GM12865 (cell line): Measurements from ENCODE around the gene MAGI1.

ENCODE experiments used
- DNase-seq: peaks from one replicate; pipeline ENCODE4 v3.0.0; 2010; ENCODE audit warnings: low read depth
- H3K4me3 ChIP-seq: 2 replicates; pipeline ENCODE4 v1.5.1; 2011; ENCODE audit warnings: mild to moderate bottlenecking, low read depth, low read length, control low read depth
- TF ChIP-seq, protein P1 (sequence below): IDR thresholded peaks from 2 replicates; pipeline ENCODE4 v1.5.1; 2011; ENCODE audit warnings: low read length, control low read depth, low read depth, inconsistent platforms; ENCODE audit not compliant: insufficient read depth; ENCODE audit errors: missing control alignments

The MAGI1 gene

DNA sequence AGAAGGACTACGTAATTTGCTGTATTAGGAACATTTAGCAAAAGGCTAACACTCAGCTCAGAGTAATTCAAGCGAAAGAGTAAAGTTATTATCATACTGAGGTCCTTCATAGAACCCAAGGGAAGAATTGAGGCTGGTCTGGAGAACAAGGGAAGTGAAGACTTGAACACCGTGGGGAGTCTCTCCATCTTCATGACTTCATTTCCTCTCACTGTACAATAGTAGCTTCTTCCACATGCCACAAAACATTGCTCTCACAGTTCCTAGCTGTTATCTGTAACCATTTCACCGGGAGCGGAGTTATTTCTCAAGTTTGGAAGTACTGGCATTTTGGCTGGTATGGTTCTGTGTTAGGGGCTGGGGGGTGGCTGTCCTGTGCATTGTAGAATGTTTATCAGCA lies 69.7 kb downstream of the MAGI1 start:
- no peak for DNase-seq
- no peak overlapping the region for H3K4me3 ChIP-seq
- TF ChIP-seq, protein P1, sequence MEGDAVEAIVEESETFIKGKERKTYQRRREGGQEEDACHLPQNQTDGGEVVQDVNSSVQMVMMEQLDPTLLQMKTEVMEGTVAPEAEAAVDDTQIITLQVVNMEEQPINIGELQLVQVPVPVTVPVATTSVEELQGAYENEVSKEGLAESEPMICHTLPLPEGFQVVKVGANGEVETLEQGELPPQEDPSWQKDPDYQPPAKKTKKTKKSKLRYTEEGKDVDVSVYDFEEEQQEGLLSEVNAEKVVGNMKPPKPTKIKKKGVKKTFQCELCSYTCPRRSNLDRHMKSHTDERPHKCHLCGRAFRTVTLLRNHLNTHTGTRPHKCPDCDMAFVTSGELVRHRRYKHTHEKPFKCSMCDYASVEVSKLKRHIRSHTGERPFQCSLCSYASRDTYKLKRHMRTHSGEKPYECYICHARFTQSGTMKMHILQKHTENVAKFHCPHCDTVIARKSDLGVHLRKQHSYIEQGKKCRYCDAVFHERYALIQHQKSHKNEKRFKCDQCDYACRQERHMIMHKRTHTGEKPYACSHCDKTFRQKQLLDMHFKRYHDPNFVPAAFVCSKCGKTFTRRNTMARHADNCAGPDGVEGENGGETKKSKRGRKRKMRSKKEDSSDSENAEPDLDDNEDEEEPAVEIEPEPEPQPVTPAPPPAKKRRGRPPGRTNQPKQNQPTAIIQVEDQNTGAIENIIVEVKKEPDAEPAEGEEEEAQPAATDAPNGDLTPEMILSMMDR = no peak

DNA sequence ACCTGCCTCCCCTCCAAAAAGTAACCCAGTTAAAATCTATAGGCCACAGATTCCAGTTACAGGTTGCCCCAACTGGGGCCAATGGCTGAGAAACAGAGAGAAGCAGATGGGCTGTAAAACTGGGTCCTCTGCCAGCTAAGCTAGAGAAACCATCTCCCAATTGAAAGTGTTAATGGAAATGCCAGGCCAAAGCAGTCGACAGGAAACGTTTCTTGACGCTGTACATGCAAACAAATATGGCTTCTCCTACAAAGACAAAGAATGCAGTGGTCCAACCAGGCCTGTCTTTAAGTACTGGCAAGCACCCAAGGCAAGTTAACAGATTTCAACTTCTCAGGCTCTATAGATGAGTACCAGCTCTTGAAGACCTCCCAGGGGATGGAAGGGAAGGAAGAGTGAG lies 71.3 kb downstream of the MAGI1 start:
- no peak for DNase-seq
- H3K4me3 ChIP-seq = no peak overlapping the region
- TF ChIP-seq, protein P1 = no peak

DNA sequence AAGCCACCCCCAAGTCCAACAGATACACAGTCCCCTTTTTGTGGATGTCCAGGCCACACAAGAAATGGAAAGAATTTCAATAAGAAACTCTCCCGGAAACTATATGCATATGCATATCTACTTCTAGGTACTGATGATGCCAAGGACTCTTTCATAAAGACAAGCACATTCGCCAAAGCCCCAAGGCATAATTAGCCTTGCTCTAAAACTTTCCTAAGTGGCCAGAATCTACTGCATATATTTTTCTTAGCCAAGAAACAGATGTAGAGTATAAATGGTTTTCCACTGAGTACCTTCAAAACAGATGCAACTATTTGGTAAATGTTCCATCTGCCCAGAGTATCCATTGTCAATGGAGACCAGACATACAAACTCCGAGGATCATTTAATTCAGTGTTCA lies 73.9 kb downstream of the MAGI1 start:
- DNase-seq = no peak
- TF ChIP-seq, protein P1 = no peak

DNA sequence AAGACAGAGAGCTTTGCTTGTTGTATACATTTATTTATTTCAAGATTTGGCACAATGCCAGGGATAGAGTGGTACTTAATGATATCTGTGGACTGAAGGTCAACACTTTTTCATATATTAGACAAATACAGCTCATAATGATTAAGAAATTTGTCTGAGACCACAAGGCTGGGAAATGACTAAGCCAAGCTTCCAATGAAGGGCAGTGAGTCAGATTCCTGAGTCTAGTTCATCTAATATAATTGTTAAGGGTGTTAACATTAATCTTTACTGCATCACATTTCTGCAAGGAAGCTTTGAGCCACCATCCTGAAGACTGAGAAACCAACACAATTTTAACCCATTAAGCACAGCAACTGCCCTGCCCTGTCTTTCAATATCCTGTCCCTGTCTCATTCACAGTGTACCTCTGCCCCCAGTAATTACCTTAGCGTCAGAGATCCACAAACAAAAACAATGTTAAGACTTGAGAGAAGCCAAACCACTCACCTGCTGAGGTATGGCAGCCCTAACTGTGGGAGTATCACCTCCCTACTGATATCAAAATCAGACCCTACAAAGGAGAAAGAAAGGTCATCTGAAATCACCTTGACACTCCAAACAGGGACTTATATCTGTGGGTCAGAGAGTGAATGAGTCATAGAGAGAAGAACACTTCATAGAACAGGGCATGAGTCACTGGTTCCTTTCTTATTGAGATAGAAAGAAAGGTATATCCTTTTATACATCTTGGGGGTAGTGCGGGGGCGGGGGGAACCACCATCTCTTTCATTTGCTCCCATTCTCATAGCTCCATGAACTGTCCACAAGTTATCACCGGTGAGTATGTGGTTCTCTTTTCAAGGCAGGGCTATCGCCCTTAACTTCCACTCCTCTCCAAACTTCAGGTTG lies 74.7 kb downstream of the MAGI1 start:
- TF ChIP-seq, protein P1 = no peak
- peak; percentile 76 for DNase-seq
- H3K4me3 ChIP-seq = no peak overlapping the region

More for the DNA sequence above, 73.9 kb downstream of the MAGI1 start:
- no peak overlapping the region for H3K4me3 ChIP-seq

DNA sequence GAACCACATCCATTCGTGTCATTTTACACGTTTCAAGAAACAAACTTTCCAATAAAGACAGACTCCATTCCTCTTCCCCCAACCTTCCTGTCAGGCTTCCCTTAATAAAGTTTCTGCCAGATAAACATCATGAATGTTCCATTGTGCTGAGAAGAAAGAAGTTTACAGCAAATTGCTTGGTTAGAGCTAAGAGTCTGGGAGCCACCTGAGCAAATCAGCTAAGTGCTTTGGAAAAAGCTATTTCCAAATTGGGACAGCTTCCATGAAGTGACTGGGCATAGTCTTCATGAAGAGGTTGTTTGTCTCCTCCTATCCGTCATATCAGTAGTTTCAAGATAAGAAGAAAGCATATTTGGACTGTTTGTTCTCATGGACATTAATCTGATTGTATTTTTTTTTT lies 77.0 kb downstream of the MAGI1 start:
- H3K4me3 ChIP-seq = no peak overlapping the region
- no peak for DNase-seq
- TF ChIP-seq, protein P1 = no peak

DNA sequence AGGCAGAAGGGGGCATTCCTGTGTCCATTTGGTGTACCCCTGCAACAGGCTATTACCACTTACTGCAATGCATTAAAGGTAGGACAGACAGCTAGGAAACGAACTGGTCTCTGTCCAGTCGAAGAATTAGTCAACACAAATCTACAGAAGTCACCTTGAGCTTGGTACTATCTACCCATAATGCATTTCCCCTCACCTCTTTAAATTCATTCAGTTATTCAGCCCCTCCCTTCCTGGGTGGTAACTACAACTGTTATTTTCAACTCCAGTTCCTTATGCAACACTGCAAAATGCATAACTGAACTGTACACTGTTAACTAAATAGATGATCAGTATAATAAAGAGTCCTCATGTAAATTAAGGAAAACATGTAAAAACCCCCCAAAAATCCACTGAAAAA lies 77.6 kb downstream of the MAGI1 start:
- no peak for DNase-seq
- TF ChIP-seq, protein P1 = no peak

DNA sequence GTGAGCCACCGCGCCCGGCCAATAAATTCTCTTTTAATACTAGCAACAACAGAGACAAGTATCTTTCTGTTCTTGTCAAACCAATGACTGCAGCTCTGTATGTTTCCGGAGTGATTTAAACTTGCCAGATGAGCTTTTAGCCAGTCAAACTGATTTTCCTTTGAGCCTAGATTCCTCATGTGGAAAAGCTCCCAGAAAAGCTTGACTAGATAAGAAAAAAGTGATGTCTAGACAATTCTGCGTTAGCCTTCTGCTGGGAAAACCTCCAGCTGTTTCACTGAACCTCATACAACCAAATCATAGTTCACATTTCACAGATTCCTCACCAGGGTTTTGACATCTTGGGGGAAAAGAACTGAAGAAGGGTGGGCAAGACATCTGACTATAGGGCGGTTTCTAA lies 78.6 kb downstream of the MAGI1 start:
- no peak for DNase-seq
- H3K4me3 ChIP-seq = no peak overlapping the region
- TF ChIP-seq, protein P1 = no peak

More for the DNA sequence above, 77.6 kb downstream of the MAGI1 start:
- H3K4me3 ChIP-seq = no peak overlapping the region
